HG03378 (cell line): Measurements from ENCODE around the gene RSAD2.
"Not testable (repeated sequence)": the region's sequence is repeated elsewhere in the genome, so short reads cannot be mapped to it uniquely, and the experiment has no call there.

Source experiments
- ATAC-seq: cut with Tn5 transposase; IDR thresholded peaks from one replicate; pipeline ENCODE4 v1.9.1; 2021; ENCODE audit warnings: mild to moderate bottlenecking, moderate library complexity; ENCODE audit not compliant: unreplicated experiment

The RSAD2 gene

GRCh38 chr2:6923319-6923718, 45.7 kb downstream of the RSAD2 start:
- ATAC-seq = no peak

GRCh38 chr2:6924101-6924923, 46.7 kb downstream of the RSAD2 start:
- ATAC-seq = no peak

- no peak for ATAC-seq
These were observed 47.4 kb downstream of the RSAD2 start for GRCh38 chr2:6924924-6925409.

GRCh38 chr2:6926071-6926732, 48.6 kb downstream of the RSAD2 start:
- no peak for ATAC-seq

GRCh38 chr2:6927186-6927585, 49.6 kb downstream of the RSAD2 start:
- no peak for ATAC-seq

GRCh38 chr2:6927753-6928152, 50.2 kb downstream of the RSAD2 start:
- no peak for ATAC-seq

GRCh38 chr2:6928452-6928851, 50.9 kb downstream of the RSAD2 start:
- no peak for ATAC-seq

GRCh38 chr2:6929196-6929819, 51.7 kb downstream of the RSAD2 start:
- ATAC-seq = no peak

- ATAC-seq = no peak
These were observed 53.5 kb downstream of the RSAD2 start for GRCh38 chr2:6930923-6931647.

GRCh38 chr2:6931753-6932152, 54.2 kb downstream of the RSAD2 start:
- no peak for ATAC-seq

- ATAC-seq = no peak
These were observed 54.6 kb downstream of the RSAD2 start for GRCh38 chr2:6932206-6932605.

- ATAC-seq = no peak
These were observed 55.3 kb downstream of the RSAD2 start for GRCh38 chr2:6932828-6933227.

- ATAC-seq = no peak
These were observed 56.3 kb downstream of the RSAD2 start for GRCh38 chr2:6933911-6934310.

- no peak for ATAC-seq
These were observed 56.8 kb downstream of the RSAD2 start for GRCh38 chr2:6934345-6934744.

- ATAC-seq = no peak
These were observed 57.4 kb downstream of the RSAD2 start for GRCh38 chr2:6934758-6935651.

- ATAC-seq = not testable (repeated sequence)
These were observed 58.1 kb downstream of the RSAD2 start for GRCh38 chr2:6935652-6936020.

- no peak for ATAC-seq
These were observed 59.6 kb downstream of the RSAD2 start for GRCh38 chr2:6937157-6937556.

- no peak for ATAC-seq
These were observed 60.0 kb downstream of the RSAD2 start for GRCh38 chr2:6937582-6937981.

GRCh38 chr2:6939071-6939470, 61.5 kb downstream of the RSAD2 start:
- no peak for ATAC-seq

- no peak for ATAC-seq
These were observed 63.2 kb downstream of the RSAD2 start for GRCh38 chr2:6940820-6941219.
